IMR-90 (cell line): ENCODE results near the gene F2.

Experiments used
- CEBPB ChIP-seq: IDR thresholded peaks from 2 replicates; pipeline ENCODE4 v1.6.1; 2012; ENCODE audit warnings: low read depth, low read length, improper control_type of control experiment
- CTCF ChIP-seq: conservative IDR thresholded peaks from 2 replicates; pipeline ENCODE4 v1.5.1; 2012; ENCODE audit warnings: mild to moderate bottlenecking, low read depth, low read length, improper control_type of control experiment
- FOS ChIP-seq: fragments of 150-350 bp; IDR thresholded peaks from 2 replicates; pipeline ENCODE4 v1.6.1; 2016; ENCODE audit warnings: low read depth, low read length
- POLR2A ChIP-seq: IDR thresholded peaks from 2 replicates; pipeline ENCODE4 v1.6.1; 2012; ENCODE audit warnings: mild to moderate bottlenecking, low read depth, low read length
- TF ChIP-seq, protein P1 (sequence below): fragments of 150-350 bp; IDR thresholded peaks from 2 replicates; pipeline ENCODE4 v1.6.1; 2017; ENCODE audit warnings: mild to moderate bottlenecking, antibody characterized with exemption, low read length, low read depth

GRCh38 chr11:46721286-46721685 is 2.3 kb downstream of the F2 start:
- TF ChIP-seq CTCF = no peak
- TF ChIP-seq POLR2A = no peak
- TF ChIP-seq, protein P1, sequence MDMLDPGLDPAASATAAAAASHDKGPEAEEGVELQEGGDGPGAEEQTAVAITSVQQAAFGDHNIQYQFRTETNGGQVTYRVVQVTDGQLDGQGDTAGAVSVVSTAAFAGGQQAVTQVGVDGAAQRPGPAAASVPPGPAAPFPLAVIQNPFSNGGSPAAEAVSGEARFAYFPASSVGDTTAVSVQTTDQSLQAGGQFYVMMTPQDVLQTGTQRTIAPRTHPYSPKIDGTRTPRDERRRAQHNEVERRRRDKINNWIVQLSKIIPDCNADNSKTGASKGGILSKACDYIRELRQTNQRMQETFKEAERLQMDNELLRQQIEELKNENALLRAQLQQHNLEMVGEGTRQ = no peak
- no peak for TF ChIP-seq FOS
- TF ChIP-seq CEBPB = no peak
